T-helper 22 cell (primary cell): ENCODE data around the gene WARS2.

Experiments used
- DNase-seq: peaks from one replicate; pipeline ENCODE4 v3.0.0-alpha.2; 2020; ENCODE audit warnings: low read depth

Gene WARS2

DNA sequence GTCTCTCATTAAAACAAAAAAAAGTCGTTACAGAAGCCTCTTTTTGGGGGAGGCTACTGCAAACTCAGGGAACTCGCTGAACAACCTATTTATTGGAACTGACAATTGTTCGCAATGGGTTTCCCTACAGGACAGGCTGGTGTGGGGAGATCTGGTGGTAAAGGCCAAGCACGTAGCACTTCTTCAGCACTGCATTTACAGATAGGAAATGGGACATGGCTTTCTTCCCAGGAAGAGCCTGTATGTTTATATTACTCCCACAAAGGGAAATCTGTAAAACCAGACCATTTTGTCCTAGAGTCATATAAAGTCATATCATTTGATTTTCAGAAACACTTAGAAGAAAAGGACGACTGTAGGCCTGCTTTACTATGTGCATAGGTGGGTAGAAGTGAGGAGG lies 113.5 kb downstream of the WARS2 start:
- no peak for DNase-seq

GRCh38 chr1:119015547-119015946 lies 124.9 kb downstream of the WARS2 start:
- DNase-seq, result no peak

- no peak for DNase-seq
These were observed 128.1 kb downstream of the WARS2 start for GRCh38 chr1:119012383-119012782.

DNA sequence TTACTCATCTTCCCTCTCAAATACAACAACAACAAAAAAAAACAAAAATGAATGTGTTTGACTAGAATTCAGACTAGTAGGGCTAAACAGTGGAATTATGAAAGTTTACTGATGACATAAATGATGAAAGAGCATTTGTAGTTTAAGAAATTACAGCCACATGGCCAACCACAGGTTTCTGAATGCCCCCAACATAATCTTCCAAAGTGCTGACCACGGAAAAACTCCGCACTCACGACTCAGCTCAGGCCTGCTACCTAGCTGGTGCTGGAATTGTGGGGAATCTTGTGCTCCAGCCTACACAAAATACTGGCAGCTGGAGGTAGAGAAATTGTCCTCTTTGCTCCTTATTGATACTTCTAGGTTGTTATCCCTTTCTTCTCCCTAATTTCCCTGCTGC lies 128.7 kb downstream of the WARS2 start:
- no peak for DNase-seq

- DNase-seq, result no peak
These were observed 129.3 kb downstream of the WARS2 start for GRCh38 chr1:119011116-119011515.

DNA sequence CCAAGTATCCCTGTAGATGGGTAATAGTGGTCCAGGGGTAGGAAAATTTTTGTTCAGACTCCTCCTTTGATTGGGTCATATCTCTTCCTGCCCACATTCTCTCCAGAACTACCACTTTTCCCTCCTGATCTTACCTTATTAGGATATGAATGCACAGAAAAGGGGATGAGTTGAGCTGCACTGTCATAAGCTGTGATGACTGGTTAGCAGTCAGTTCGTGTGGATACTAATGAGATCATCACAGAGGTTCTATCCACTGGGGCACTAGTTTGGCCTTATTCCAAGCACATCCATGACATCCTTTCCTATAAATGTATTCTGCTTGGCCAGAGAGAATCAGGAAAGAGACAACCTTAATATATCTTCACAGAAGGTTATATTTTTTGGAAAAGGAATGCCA lies 130.3 kb downstream of the WARS2 start:
- no peak for DNase-seq

- no peak for DNase-seq
These were observed 131.2 kb downstream of the WARS2 start for GRCh38 chr1:119009312-119009655.

GRCh38 chr1:119008483-119009311 lies 131.8 kb downstream of the WARS2 start:
- no peak for DNase-seq

DNA sequence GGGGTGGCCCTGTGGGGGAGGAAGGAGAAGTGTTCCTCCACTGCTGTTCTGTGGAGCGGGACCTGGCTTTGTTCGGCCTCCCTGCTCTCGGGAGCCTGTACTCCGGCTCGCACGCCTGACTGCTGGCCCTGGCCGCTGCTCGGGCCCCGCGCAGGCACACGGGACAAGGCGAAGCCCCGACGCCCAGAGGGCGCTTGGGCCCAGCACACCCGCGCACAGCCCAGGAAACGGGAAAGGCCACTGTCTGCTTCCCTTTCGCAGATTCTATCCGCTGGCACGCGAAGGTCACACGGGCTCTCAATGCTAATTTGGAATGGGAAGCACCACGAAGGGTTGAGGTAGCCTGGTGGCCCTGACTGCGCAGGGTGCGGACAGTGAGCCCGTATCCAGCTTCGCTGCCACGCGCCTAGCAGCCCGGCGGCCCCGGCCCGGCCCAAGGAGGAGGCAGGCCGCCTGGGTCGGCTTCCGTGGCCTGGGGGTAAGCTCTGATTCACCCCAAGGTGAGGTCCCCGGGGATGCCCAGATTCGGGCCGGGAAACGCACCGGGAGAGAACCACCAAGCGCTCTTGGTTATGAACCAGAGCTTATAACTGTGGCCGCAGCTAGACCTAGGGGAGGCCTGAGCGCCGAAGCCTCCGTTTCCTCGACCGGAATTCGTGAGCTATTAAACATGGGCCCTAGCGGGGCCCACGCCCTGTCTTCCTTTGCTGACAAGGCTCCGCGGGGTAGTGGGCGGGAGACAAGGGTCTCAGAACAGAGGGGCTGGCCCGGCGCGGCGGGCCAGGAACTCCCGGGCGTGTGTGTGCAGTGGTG lies 132.6 kb downstream of the WARS2 start:
- no peak for DNase-seq

- no peak for DNase-seq
These were observed 133.1 kb downstream of the WARS2 start for GRCh38 chr1:119007339-119007669.

- no peak for DNase-seq
These were observed 133.8 kb downstream of the WARS2 start for GRCh38 chr1:119006406-119007279.

DNA sequence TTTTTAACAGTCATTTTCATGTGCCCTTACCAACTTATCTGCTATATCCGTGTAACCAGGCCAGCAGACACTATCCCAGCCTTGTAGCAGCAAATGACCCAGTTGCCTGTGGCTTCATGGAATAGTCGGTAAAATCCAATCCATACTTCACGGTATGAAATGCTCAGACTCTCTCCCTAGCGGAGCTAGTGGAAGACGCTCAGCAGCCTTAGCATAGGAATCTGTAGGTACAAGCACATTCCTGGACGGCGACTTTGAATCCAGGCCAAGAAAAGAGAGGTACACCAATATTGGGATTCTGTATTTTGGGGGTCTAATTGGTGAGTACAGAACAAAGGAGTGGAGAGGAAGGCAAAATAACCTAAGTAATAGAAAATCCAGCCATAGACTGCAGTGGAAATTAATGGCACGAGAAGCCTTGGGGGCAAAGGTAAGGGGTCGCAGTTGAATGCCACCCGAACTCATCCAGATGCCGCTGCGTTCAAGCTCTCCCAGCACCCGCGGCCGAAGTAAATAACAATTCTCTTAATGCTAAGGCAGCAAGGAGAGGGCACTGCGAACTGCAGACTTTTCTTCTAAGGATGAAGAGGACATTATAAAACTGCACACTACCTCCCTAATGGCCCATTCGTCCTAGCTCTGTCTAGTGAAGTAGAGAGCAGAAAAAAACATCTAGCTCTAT lies 134.6 kb downstream of the WARS2 start:
- DNase-seq, result no peak

DNA sequence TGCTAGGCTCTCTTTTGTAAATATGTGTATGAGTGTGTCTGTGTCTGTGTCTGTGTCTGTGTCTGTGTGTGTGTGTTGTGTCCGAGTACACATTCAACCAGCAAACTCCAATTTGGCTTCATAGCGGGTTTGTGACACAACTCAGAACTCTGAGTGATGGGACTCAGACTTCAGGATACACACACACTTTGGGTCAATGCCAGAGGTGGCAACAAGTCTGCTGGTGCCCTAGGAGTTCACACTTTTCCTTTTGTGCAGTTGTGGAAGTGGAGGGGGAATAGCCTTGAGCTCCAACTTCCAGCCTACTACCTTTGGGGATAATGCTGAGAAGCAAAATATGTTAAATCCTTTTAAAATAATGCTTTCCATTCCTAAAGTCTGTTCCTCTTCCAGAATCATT lies 135.7 kb downstream of the WARS2 start:
- no peak for DNase-seq

DNA sequence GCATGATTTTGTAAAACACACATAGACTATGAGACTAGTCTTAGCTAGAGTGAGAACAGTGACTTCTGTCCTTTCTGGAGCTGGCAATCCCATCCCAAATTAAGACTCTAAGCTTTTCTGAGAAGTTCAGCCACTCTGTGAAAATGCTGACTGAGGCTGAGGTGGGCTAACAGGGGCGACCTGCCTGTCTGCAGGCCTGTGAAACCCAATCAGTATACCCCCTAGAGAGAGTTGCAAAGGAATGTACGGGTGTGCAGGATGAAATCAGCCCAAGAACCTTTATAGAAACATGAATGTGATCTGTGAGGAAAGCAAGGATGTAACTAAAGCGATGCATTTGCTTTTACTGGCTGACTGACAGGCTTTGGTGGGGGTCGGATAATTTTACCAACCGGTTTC lies 136.3 kb downstream of the WARS2 start:
- no peak for DNase-seq

DNA sequence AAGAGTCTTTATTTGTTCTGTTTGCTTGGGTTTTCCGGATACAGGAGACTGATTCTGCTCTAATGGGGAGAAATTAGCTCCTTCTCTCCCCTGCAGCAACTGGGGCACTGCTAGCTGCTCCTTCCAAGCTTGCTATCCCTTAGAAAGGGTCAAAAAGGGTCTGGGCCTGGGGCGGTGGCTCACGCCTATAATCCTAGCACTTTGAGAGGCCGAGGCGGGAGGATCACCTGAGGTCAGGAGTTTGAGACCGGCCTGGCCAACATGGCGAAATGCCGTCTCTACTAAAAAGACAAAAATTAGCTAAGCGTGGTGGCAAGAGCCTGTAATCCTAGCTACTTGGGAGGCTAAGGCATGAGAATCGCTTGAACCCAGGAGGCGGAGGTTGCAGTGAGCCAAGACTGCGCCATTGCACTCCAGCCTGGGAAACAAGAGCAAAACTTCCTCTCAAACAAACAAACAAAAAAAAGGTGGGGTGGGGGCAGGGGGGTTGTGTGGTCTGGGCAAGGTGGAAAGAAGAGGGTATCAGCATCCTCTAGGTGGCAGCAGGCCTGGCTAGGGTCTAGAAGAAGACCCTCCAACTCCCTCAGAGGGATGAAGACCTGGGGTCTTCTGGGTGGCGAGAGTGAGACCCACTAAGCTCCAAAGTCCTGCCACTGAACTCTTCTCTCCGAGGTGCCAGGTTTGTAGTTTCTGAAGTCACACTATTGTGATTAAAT lies 136.9 kb downstream of the WARS2 start:
- no peak for DNase-seq

DNA sequence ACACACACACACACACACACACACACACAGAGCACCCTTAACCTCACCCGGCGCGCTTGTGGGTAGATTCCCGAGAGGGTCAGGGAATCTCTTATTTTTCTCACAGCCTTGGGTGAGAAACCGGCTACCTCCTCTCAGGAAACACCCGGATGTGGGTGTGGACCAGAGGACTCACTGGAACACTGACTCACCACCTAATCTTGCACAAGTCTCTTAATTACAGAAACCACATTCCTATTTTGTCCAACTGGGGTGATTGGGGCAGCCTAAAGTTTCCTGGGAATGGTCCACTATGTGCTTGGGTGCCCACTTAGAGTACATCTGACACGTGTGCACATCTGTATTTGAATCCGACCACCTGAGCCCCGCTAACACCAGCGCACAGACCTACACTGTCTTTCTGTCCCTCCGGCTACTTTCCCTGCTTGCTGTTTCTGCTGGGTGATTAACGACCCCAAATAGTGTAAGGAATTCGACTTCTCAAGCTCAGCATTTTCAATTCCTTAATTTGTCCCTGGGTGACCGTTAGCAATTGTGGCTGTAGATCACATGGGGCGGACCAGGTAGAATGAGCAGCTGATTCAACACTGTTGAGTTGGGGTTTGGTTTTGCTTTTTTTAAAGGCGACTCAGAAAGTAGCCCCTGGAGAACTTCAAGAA lies 138.3 kb downstream of the WARS2 start:
- DNase-seq, result no peak

GRCh38 chr1:119001181-119002027 lies 139.0 kb downstream of the WARS2 start:
- DNase-seq, result no peak

GRCh38 chr1:119000371-119001180 lies 139.9 kb downstream of the WARS2 start:
- no peak for DNase-seq
